Motor neuron (in vitro differentiated cells): ENCODE data around the gene ASH1L. TPM values are rescaled to one million over a fixed set of nuclear protein-coding genes. Genes with fewer than 3 reads are reported as not detected.

Experiments used
- ATAC-seq, 8 experiments: fragments of 200-7000 bp; cut with Tn5 transposase; replicated peaks in 6 of 8; 2 replicates each; pipeline ENCODE4 v1.8.0; 2021; ENCODE audit warnings: mild to moderate bottlenecking in 8 of 8, moderate library complexity in 8 of 8
- H3K27ac ChIP-seq, 2 donors: fragments of 250-450 bp; sonication (Bioruptor Pico); 2 replicates each; pipeline ENCODE4 v1.9.0; 2021; ENCODE audit warnings: antibody characterized with exemption in 2 of 2, mild to moderate bottlenecking in 2 of 2, moderate library complexity in 1 of 2
- H3K4me1 ChIP-seq, 2 donors: fragments of 250-450 bp; sonication (Bioruptor Pico); replicated peaks in 1 of 2; 2 replicates each; pipeline ENCODE4 v1.6.1; 2021; ENCODE audit warnings: antibody characterized with exemption in 2 of 2, mild to moderate bottlenecking in 2 of 2, moderate library complexity in 1 of 2
- H3K4me3 ChIP-seq, 5 donors: fragments of 250-450 bp; sonication (Bioruptor Pico); 2 replicates each; pipeline ENCODE4 v1.9.0; 2021; ENCODE audit warnings: antibody characterized with exemption in 5 of 5, mild to moderate bottlenecking in 5 of 5, moderate library complexity in 4 of 5
- WGBS, 10 experiments: fragments of 450-650 bp; shearing (Covaris generic); methylation state at CpG; one replicate each; pipeline ENCODE4 v1.0.0; 2022; 5-methylcytosine and 5-hydroxymethylcytosine counted together
- in situ Hi-C, 9 experiments: fragments of 400-800 bp; cut with MboI; loops; one replicate each; pipeline ENCODE4 v1.15.0; 2021; ENCODE audit warnings: low sequenced_read_pairs in 9 of 9, low pct_unique_long_range_greater_than_20kb in 2 of 9; ENCODE audit not compliant: unreplicated experiment in 9 of 9
- total RNA-seq, 8 experiments: library from RNA; unstranded; fragments of 300-600 nt; gene quantifications; 2 replicates each; pipeline versions ENCODE4 v1.2.3 to v1.2.4, GENCODE V29; 2022

Gene ASH1L
- total RNA-seq, 8 experiments from 2014 or later = 25.3 to 66.6 (median 43.0) TPM

DNA sequence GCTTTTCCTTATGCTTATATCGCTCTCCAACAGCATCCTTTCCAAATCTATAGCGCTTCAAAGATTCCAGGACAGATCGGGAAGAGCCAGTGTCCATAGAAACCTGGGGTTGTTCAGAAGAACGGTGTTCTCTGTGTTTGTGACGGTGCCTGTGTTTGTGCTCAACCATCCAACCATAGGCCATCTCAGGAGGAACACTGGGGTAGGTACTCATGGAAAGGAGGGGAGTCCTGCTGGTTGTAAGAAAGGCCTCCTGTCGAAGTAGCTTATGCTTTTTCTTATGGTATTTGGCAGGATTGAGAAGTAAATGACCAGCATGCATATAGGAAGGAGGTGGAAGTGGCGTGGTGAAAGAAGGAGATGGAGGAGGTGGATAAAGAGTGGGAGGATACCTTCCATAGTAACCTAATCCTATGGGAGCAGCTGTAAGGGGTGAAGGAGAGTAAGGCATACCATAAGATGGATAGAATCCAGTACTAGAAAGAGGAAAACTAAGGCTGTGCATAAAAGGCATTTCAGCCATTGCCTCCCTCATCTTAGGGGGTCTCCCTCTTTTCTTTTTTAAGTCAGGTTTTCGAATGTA is 84.2 kb downstream of the ASH1L start:
- Histone ChIP-seq H3K27ac (no peak overlapping the region), H3K4me1 (peaks cover 0 to 2% of the 10 kb centered on the region in 2 donors), H3K4me3 (no peak overlapping the region)
- in situ Hi-C loops = no loop called here
- ATAC-seq = no peak
- WGBS, 10 experiments = 85 to 100% (median 92%) methylated on average over 1 to 8 of the region's 8 CpGs

DNA sequence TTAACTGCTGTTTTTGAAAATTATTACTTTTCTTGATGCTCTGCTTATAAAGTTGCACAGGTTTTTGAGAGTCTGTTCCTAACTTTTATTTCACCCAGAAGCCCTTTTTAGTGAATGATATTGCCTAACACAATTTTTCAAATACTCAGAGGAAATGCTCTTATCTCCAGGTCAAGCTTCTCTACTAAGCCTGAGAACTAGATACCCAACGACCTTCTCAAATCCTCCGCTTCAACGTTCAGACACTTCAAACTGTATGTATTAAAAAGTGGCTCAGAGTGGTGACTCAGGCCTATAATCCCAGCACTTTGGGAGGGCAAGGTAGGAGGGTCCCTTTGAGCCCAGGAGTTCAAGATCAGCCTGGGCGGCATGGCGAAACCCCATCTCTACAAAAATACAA is 88.5 kb downstream of the ASH1L start:
- Histone ChIP-seq H3K27ac (no peak overlapping the region), H3K4me1 (peaks cover 0 to 6% of the 10 kb centered on the region in 2 donors), H3K4me3 (no peak overlapping the region)
- WGBS, 10 experiments = 79 to 96% (median 93%) methylated on average over 3 to 5 of the region's 5 CpGs; no CpG with 5 or more reads in 5 of the 10 experiments
- in situ Hi-C loops = no loop called here
- no peak for ATAC-seq

DNA sequence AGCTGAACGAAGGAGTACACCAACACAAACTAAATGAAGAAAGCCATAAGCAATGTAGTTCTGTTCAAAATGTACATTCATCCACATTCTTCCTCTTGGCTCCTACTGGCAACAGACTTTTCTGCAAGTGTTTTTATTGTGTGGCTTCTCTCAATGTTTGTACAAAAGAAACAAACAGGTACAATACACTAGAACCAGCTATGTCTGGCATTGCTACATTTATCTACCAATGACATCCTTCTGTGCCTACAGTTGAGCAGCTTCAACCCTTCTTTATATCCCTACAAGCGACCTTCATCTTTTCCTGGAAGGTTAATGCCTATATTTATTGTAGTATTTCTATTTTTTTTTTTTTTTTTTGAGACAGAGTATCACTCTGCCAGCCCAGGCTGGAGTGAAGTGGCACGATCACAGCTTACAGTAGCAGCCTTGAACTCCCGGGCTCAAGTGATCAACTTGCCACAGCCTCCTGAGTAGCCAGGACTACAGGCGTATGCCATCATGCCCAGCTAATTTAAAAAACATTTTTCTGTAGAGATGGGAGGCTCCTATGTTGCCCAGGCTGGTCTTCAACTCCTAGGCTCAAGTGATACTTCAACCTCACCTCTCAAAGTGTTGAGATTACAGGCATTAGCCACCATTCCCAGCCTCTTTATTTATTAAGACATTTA is 89.3 kb downstream of the ASH1L start:
- ATAC-seq = peak in 3 of 8 experiments; percentile 49 to 93 (median 54)
- in situ Hi-C loops = no loop called here
- H3K4me1 ChIP-seq = peaks cover 0 to 6% of the 10 kb centered on the region in 2 donors

GRCh38 chr1:155472491-155473083 is 90.0 kb downstream of the ASH1L start:
- H3K4me1 ChIP-seq = peaks cover 0 to 6% of the 10 kb centered on the region in 2 donors
- peak in 3 of 8 experiments; percentile 35 to 63 (median 44) for ATAC-seq
- no peak overlapping the region for H3K27ac ChIP-seq
- H3K4me3 ChIP-seq = no peak overlapping the region
- in situ Hi-C loops = no loop called here
- WGBS, 10 experiments = 0 to 100% (median 75%) methylated on average over 1 to 2 of the region's 2 CpGs; no CpG with 5 or more reads in 2 of the 10 experiments

More for the DNA sequence above, 89.3 kb downstream of the ASH1L start:
- H3K4me3 ChIP-seq = no peak overlapping the region
- 50 to 100% (median 91%) methylated on average over 1 to 5 of the region's 5 CpGs for WGBS, 10 experiments
- H3K27ac ChIP-seq = no peak overlapping the region

DNA sequence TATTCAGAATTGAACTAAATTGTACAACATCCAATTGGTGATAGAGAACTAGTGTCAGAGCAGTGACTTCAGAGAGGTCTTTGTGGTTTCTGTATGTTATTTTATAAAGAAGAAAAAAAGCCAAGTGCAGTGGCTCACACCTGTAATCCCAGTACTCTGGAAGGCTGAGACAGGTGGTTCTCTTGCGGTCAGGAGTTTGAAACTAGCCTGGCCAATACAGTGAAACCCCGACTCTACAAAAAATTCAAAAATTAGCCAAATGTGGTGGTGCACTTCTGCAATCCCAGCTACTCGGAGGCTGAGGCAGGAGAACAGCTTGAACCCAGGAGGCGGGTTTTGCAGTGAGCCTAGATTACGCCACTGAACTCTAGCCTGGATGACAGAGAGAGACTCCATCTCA is 90.7 kb downstream of the ASH1L start:
- Histone ChIP-seq H3K4me3 (no peak overlapping the region), H3K27ac (no peak overlapping the region), H3K4me1 (peaks cover 0 to 6% of the 10 kb centered on the region in 2 donors)
- in situ Hi-C loops = no loop called here
- 94 to 100% (median 98%) methylated on average over 3 to 5 of the region's 5 CpGs; no CpG with 5 or more reads in 3 of the 10 experiments for WGBS, 10 experiments
- no peak for ATAC-seq

DNA sequence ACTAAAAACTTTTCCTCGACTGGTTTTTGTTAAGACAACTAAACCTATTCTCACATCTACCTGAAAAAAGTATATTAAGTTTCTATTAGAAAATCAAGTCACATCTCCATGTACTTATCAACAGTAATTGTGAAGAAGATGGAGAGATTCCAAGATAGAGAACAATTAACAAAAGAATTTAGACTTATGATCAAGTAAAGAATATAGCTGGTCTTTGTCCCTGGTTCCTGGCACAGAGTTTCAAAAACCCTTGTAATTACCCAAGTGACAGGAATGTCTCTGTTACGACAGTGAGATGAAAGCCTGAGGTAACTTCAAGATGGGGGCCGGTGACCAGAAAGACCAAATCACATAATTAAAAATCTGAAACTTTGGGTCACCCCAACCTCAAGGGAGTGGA is 91.6 kb downstream of the ASH1L start:
- 60 to 100% (median 100%) methylated on average over 1 to 3 of the region's 3 CpGs; no CpG with 5 or more reads in 1 of the 10 experiments for WGBS, 10 experiments
- in situ Hi-C loops = no loop called here
- no peak overlapping the region for H3K27ac ChIP-seq
- peaks cover 0 to 6% of the 10 kb centered on the region in 2 donors for H3K4me1 ChIP-seq
- no peak for ATAC-seq
- no peak overlapping the region for H3K4me3 ChIP-seq

GRCh38 chr1:155466996-155467395 is 95.6 kb downstream of the ASH1L start:
- H3K4me1 ChIP-seq = no peaks in the 10 kb centered on the region
- peak in 5 of 8 experiments; percentile 17 to 72 (median 60) for ATAC-seq
- H3K27ac ChIP-seq = no peak overlapping the region
- H3K4me3 ChIP-seq = no peak overlapping the region
- in situ Hi-C loops = no loop called here

GRCh38 chr1:155466617-155466972 is 96.0 kb downstream of the ASH1L start:
- Histone ChIP-seq H3K4me1 (no peaks in the 10 kb centered on the region), H3K4me3 (no peak overlapping the region), H3K27ac (no peak overlapping the region)
- 83 to 100% (median 100%) methylated on average over 1 of the region's 1 CpG; no CpG with 5 or more reads in 2 of the 10 experiments for WGBS, 10 experiments
- peak in 1 of 8 experiments; percentile 34 for ATAC-seq
- in situ Hi-C loops = no loop called here

DNA sequence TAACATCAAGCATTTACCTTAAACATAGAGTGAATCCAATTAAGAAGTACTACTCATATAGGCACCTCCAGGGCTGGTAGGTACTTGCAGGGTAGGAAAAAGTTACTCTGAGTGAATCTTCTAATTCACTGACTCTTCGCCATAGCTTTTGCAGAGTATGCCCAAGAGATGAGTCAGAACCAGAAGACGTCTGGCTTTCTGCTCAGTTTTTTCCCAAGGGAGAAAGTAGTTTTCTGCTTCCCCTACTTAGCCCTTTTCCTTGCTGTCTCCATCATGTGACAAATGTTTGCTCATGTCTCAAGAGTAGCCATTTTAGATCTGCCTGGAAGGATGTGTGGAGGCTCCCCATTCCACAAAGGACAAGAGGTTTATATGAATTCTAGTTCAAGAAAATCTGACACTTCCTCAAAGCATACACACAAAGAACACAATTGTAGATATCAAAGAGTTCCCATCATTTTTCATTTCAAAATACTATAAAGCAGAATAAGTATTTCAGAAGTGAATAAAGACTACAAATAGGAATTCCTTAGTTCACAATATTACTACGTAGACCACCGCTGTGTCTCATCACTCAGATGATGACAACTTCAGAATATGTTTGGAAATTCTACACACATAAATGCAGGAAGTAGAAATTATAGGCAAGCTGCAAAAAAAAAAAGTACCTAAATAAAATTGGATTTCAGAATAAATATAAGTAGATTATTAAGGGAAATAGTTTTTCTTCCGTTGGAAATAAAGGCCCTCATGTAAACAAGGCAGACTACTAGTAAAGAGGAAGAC is 98.5 kb downstream of the ASH1L start:
- H3K27ac ChIP-seq = no peak overlapping the region
- in situ Hi-C loops = no loop called here
- WGBS, 10 experiments = 73 to 100% (median 95%) methylated on average over 3 to 5 of the region's 5 CpGs
- ATAC-seq = peak in 2 of 8 experiments; percentile 47 to 59
- no peaks in the 10 kb centered on the region for H3K4me1 ChIP-seq
- H3K4me3 ChIP-seq = no peak overlapping the region

DNA sequence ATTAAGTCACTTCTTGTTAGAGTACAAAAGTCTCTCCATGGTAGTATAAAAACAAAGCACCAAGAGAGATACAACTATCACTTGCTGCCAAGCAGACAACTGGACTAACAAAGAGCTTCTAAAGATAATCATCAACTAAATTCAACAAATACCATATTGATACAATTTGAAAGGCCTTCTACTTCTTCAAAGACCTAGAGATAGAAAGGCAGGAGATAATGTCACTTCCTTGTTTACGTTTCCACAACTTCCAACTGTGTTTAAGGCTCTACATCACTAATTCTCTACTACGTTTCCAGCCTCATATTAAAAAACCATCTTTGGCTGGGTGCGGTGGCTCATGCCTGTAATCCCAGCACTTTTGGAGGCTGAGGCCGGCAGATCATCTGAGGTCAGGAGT is 104.5 kb downstream of the ASH1L start:
- Histone ChIP-seq H3K4me3 (no peak overlapping the region), H3K4me1 (peaks cover 3 to 11% of the 10 kb centered on the region in 2 donors), H3K27ac (no peak overlapping the region)
- in situ Hi-C loops = no loop called here
- ATAC-seq = no peak
- 0 to 100% (median 97%) methylated on average over 1 to 4 of the region's 4 CpGs; no CpG with 5 or more reads in 1 of the 10 experiments for WGBS, 10 experiments

- H3K27ac ChIP-seq = no peak overlapping the region
- in situ Hi-C loops = no loop called here
- no peak overlapping the region for H3K4me3 ChIP-seq
- WGBS, 10 experiments = 80 to 100% (median 100%) methylated on average over 1 to 2 of the region's 2 CpGs; no CpG with 5 or more reads in 1 of the 10 experiments
- no peak for ATAC-seq
- peaks cover 3 to 11% of the 10 kb centered on the region in 2 donors for H3K4me1 ChIP-seq
Observed at GRCh38 chr1:155457266-155457665, 105.3 kb downstream of the ASH1L start.

GRCh38 chr1:155455588-155456195 is 106.9 kb downstream of the ASH1L start:
- Histone ChIP-seq H3K27ac (no peak overlapping the region), H3K4me3 (no peak overlapping the region), H3K4me1 (peaks cover 3 to 11% of the 10 kb centered on the region in 2 donors)
- WGBS, 10 experiments = 50 to 100% (median 63%) methylated on average over 1 of the region's 1 CpG; no CpG with 5 or more reads in 5 of the 10 experiments
- ATAC-seq = no peak
- in situ Hi-C loops = no loop called here
